Fibroblast of skin of right quadriceps (primary cell): ENCODE measurements around the gene RIPK4.
"Not testable (repeated sequence)": the region's sequence is repeated elsewhere in the genome, so short reads cannot be mapped to it uniquely, and the experiment has no call there.

ENCODE experiments used
- DNase-seq: peaks from one replicate; pipeline ENCODE4 v3.0.0-alpha.2; 2013

RIPK4 gene

DNA sequence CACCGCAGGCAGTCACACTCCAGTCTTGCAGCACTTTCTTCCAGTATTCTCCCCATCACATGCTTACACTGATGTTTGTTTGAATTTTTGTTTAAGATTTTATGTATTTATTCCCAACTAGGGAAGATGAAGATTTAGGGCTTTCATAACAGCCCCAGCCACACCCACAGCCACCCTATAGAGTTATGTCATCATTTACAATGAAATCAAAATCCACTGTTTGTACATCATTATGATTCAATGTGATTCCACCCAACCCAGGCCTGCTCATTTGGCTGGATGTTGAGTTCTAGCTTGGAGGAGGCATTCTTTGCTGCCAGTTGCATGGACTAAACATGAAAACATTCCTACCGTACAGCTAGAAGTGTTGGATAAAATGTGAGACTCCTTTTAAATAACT lies 35.8 kb downstream of the RIPK4 start:
- DNase-seq, result no peak

DNA sequence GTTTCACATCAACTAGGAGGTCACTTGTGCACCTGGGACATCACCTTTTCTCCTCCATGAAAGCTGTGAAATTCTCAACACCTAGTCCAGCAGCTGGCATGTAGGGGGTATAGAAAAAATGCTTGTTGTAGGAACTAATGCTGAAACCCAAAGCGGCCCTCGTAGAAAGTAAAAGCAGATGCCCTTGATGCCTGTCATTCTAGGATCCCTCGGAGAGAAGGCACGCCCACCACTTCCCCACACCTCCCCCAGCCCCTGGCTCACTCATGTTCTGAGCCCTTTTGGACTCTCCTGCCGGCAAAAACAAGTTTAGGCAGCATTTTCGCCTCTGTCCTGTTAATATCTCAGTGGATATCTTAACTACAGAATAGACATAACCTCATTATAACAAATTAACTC lies 36.5 kb downstream of the RIPK4 start:
- no peak for DNase-seq

DNA sequence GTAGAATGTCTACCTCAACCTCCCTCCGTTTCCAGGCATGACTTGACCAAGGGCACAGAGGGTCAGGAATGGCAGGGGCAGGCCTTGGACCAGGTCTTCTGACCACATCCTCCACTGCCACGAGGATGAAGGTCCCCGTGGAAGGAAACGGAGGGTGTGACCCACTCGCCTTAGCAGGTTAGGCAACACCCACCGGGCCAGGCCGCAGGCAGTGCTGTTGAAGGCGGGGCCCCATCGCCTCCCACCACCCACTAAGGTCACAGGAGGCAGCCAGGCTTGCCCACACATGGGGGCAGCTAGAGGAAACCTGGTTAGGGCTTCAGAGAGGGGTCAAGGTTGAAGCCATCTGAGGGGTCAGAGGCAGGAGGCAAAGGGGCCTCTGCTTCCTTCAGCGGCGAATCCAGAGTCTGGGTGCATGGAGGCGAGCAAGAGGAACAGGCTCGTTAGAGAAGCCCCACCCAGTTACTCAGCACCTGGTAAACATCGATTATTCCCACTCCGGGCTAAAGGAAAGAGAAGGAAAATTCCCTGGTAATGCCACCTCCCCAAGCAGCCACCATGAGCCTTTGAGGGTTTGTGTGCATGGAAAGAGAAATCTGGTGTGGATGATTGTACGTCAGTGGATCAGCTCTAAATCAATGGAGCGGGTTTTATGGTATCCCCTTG lies 37.0 kb downstream of the RIPK4 start:
- no peak for DNase-seq

DNA sequence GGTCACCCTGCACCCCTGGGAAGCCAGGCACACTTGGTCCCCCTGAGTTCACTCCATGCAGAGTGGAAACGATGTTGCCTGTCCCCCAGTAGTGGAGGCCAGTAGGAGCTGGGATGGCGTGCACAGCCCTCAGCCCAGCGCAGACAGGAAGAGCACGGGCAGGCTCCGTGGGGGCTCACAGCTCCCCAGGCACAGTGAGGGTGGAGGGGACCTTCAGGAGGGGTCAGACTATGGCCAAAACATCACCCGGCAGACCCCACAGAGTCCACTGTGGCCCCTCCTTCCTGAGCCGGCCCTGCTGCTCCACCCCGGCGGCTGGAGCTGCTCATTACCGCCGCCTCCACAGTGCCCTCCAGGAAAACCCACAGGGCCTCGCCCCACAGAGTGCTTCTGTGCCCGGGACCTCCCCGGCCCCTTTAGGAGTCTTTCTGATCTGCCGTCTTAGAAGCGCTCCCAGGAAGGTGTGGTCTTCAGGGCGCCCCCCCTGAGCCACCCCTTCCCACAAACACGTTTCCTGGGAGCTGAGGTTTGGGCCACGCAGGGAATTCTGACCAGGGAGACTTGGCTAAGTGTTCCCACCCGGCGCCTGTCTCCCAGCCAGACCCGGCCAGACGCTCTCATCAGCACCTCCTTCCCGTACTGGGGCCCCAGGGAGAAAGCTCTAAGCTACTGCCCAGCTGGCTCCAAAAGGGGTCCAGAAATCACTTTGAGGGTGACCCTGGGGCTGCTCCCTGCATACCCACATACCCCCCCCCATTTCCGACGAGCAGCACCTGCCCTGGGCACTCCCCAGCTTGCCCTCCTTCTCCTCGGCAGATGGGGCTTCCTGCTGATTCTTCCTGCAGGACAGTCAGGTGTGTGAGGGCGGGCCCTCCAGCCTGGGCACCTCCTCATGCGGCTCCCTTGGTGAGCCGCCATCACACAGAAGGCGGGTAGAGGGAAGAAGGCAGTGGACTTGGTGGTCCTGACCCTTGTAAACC lies 38.8 kb downstream of the RIPK4 start:
- DNase-seq, result no peak

DNA sequence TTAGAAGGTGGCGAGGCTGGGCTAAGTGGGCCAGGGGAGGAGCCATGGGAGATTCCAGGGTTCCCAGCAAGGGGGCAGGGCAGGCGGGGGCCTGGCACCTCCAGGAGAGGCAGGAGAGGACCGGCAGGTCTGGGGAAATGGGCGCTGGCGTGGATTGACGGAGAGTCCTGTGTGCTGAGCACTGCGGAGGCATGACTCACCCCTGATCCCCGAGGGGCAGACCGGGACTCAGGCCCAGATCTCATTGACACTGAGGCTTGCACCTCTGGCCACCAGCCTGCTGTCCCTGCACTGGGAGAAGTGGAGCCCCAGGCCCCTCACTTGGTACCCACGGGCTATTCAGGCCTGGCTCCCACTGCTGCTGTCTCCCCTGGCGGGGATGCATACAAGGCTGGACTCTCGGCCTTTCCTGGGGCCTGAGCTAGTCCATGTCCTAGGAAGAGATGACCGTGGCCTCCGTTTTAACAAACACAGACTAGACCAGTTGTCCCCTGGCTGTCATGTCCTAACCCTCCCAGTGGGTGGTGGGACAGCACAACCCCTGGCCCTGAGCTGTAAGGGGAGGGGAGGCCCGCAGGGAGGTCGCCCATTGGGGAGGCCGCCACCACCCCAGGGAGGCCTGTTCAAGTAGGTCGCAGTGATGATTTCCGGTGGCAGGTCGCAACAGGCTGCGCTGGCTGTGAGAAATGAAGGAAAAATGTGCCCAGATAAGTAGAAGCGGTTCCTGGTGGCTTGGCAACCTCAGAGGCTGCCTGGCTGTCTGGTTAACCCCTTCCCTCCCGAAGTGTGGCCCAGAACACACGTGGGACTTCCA lies 39.7 kb downstream of the RIPK4 start:
- peak; percentile 67 for DNase-seq

DNA sequence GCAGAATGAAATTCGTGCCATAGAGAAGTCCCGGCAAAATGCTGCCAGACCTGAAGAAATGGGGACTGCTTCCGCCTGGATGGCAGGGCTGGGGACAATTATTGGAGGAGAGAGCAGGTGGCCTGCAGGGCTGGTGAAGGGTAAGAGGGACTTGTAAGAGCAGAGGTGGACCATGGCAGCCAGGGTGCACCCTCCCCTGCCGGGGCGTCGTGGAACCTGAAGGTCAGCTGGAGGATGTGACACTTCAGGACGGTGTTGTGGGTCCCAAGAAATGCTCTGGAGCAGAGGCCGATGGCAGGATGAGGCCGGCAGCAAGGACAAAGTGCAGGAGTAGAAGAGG lies 40.3 kb downstream of the RIPK4 start:
- no peak for DNase-seq

DNA sequence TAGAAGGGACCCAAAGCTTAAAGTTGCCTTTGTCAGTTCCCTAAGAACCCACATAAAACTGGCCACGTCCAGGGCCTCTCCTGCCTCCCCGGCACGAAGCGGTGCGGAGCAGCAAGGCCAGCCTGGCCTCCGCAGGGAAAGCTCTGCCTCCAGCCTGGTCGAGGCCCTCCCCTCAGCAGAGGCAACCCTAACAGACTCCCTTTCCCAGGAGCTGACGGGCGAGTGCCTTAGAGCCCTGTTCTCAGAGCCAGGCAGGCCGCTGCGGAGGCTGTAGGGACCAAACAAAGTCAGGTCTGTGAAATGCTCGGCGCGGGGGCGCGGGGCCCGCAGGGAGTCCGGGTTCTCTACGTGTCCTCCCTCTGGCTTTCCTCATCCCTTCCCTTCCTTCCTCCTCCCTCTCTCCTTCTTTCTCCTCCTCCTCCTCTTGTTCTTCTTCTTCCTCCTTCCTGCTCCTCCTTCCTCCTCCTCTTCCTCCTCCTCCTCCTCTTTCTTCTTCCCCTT lies 40.7 kb downstream of the RIPK4 start:
- no peak for DNase-seq

DNA sequence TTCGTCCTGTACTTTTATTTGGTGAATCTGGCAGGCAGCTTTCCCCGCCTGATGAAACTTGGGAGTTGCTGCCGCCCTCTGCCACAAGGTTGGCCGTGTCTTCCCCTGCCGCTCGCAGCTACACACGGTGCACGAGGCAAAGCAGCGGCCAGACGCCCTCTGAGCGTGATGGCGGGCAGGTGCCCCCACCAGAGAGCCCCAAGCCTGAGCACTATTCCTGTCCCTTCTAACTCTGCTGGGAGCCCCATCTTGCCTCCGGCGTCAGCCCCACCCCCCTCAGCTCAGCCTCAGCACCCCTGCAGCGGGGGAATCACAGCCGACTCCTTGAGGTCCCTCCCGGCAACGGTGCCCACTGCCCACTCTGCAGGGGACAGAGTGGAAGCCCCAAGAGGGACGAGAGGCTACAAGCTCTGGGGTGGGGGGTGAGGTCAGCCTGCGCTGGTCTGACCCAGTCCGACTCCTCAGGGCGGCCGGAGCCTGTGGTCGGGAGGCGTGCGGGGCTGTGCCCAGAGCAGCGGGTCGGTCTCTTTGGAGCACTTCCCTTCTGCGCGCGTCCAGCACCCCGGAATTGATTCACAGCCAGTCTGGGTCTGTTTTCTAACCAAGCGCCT lies 41.3 kb downstream of the RIPK4 start:
- DNase-seq, result no peak

DNA sequence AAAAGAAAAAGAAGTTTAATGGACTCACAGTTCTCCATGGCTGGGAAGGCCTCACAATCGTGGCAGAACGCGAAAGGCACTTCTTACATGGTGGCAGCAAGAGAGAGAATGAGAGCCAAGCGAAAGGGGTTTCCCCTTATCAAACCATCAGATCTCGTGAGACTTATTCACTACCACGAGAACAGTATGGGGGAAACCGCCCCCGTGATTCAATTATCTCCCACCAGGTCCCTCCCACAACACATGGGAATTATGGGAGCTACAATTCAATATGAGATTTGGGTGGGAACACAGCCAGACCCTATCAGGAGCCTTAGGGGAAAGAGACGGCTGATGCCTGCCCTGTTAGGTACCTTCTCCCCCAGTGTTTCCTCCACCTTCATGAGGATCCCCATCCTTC lies 43.0 kb downstream of the RIPK4 start:
- DNase-seq, result not testable (repeated sequence)

DNA sequence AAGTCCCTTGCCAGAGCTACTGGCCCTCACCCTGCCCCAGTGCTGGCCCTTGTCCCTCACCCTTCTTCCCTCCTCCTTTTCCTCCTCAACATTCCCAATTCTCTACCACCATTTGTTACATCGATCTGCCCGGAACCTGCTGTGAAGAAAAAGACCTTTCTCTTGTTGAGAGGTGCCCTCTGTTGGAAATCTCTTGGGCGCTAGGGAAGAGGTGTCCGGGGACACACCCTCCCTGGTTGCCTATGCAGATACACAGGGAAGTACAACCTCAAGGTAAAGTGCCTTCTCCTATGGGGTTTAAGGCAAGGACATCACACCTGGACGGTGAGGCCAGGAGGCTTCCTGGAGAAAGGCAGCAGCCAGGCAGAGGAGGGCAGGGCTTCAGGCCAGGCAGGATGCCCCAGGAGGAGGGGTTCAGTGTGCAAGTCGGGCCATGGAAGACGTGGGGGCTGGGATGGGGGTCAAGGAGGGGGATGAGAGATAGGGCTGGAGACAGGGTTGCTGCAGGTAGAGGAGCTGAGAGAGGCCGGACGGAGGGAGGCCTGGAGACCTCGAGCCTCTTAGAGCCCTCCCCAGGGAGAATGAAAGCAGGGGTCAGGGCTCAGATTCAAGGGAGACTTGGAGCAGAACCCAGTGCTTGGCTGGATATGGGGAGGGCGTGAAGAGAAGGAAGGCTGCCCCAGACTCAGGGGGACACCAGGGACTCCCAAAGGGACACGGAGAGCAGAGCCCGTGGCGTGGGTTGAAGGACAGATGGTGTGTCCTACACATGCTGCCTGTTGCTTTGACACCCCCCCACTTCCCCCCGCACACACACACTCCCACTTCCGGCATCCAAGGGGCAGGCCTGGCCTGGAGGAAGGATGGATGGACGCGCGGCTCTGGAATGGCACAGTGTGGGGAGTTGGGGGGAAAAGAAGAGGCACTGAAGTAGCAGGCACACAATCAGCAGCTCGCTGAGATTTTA lies 44.5 kb downstream of the RIPK4 start:
- no peak for DNase-seq

DNA sequence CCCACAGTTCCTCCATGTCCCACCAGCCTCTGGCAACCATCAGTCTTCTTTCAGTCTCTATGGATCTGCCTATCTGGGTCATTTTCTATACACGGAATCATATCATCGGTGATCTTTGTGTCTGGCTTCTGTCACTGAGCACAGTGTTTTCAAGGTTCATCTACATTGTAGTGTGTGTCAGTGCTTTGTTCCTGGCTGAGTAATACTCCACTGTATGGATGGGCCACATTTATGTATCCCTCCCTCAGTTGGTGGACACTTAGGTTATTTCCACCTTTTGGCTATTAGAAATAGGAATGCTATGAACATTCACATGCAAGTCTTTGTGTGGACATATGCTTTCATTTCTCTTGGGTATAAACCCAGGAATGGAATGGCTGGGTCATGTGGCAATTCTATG lies 46.6 kb downstream of the RIPK4 start:
- DNase-seq, result no peak

DNA sequence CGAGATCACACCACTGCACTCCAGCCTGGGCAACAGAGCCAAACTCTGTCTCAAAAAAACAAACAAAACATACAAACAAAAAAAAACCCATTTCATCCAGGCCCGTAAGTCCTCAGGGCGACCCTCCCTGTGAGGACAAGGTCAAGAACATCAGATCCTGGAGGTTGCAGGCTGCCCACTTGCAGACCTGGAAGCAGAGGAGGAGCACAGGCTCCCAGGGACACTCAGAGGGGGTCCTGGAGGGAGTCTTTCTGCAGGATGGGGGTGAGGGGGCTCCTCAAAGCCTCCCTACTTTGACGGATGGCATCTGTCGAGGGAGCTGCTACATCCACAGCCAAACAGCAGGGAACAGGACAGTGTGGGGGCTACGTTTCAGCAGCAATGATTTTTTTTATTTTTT lies 47.2 kb downstream of the RIPK4 start:
- DNase-seq, result no peak

DNA sequence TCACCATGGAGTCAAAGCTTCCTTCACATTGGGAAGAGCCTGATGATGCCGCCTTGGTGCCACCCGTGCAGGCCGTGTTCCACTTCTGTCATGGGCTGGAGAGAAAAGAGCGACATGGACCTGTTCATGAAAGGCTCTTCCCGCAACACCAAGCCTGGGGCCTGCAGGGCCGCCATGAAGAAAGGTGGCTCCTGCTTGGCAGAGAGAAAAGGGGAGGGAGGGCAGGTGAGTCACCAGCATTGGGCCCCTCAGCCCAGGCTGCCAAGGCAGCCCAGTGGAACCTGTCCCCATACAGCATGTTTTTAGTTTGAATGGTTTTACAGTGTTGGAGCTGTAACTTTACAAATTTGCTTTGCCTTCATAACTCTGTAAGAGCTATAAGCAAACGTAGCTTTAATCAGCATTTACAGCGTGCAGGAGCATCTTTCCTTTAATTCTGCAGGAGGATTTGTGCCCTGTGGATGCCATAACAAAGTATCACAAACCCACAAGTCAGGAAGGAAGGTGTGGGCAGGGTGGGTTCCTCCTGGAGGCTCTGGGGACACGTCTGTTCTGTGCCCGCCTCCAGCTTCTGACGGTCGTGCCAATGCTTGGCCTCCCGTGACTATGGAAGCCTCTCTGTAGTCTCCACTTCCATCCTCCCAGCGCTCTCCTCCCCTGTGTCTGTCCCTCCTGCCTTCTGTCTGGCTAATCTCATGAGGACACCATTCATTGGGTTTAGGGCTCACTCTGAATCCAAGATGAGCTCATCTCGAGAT lies 49.1 kb downstream of the RIPK4 start:
- DNase-seq, result no peak

DNA sequence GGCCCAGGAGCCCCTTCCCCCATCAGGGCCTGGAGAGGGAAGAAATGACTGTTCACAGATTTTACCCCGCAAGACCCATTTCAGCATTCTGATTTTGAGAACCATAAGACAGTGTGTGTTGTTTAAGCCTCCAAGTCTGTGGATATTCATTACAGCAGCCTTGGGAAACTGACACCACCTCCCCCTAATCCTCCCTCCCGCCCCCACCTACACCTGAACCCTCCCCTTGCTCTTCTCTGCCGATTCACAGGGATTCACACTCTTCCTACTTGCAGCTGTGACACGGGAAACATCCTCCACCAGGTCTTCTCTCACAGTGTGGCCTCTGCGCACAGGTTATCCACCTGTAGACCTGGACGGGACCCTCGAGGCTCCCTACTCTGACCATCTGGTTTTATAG lies 50.1 kb downstream of the RIPK4 start:
- DNase-seq, result no peak

DNA sequence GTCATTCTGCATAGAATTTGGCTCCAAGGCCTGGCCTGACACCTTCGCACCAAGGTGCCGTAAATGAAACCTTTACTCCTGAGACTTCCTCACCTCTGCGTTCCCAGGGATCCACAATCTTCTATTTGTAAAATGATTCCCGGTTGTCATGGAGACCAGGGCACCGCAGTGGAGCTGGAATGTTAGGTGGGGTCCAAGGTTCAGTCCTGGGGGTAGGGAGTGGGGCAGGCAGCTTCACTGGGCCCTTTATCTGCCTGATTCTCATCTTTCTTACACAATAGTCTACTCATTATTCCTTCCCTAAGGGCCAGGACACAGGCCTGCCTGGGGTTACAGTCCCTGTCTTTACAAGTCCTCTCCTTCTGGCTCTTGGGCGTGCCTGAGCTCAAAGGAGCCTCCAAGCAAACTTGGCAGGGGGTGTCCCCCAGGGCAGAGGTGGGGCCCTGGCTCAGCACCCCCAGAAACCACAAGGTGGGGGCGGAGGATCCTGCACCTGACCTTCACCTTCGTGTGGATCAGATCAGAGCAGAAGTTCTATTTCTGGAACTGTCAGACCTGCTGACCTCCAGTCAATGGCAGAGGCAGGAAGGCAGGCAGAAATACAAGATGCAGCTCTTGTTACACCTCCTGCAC lies 51.1 kb downstream of the RIPK4 start:
- no peak for DNase-seq

DNA sequence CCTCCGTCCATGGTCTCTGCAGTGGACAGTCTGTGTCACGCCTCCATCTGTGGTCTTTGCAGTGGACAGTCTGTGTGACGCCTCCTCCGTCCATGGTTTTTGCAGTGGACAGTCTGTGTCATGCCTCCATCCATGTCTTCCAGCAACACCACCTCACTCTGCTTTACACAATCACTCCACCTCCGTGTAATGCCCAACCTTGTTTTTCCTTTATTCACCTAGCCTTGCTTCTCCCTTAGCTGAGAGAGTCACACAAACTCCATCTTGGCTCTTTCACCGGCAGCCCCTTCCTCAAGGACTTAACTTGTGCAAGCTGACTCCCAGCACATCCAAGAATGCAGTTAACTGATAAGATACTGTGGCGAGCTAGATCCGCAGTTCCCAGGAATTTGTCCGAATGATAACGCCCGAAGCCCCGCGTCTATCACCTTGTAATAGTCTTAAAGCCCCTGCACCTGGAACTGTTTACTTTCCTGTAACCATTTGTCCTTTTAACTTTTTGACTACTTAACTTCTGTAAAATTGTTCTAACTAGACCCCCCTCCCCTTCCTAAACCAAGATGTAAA lies 52.5 kb downstream of the RIPK4 start:
- DNase-seq, result not testable (repeated sequence)

DNA sequence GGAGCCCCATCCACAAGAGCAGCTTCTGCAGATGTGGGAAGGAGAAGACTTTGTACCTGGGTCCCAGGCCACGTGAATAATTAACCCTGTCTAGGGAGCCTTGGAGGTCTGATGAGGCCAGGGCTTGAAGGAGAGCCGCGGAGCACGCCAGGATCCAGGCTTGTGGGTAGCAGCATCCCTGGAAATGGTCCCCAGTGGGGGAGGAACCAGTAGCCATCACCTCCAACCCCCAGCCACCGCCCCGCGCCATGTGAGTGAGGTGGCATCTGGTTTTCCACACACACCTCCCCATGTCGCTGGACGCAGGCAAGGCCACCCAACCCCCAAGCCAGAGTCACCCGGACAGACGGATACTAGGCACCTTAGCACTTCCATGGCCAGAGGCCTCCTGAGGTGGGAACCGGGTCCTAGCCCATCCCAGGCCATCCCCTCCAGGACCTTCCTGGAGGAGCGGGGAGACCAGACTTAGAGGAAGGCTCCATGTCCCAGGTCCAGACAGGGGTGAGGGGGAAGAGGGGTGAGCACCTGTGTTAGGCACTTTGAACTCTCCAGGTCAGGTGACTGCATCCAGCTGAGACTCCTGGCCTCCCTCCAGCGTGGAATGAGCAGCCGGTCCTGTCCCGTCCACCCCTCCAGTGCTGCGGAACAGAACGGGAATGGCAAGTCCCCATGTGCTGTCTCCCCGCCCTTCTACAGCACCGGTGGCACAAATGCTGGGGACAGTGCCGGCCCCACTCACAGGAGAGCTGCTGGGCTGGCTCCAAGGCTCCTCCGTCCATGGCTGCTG lies 53.2 kb downstream of the RIPK4 start:
- DNase-seq, result no peak

DNA sequence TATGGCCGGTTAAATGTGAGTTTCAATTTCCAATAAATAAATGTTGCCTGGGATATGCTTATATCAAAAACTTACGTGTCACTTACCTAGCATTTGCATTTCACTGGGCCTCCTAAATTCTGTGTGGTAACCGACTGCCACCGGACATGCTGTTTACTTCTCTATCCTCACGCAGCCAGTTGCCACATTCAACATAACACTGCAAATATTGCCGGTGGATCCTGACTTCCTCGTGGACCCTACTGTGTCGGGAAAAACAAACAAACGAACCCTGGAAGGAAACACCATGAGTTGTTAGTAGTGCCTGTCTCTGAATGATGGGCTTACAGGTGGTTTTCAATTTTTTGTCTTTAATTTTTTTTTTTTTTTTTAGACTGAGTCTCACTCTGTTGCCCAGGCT lies 54.1 kb downstream of the RIPK4 start:
- DNase-seq, result no peak

DNA sequence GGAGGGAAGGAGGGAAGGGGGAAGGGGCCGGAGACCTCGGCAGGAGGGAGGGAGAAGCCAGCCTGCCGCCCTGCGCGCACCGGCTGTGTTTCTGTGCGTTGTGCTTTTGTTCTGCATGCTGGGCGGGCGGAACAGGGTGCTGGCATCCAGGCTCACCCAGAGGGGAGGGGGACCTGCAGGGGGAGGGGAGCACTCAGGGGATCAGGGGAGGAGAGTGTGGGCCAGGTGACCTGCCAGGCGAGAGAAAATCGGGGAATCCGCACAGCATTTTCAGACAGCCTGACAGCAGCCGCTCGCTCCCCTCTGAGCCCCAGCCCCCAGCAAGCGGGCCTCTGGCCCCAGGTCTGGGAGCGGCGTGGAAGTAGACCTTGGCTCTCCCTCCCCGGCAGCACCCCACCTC lies 54.7 kb downstream of the RIPK4 start:
- DNase-seq, result no peak
